Measurements from ENCODE around the gene CTTNBP2NL.
"Not testable (repeated sequence)": the region's sequence is repeated elsewhere in the genome, so short reads cannot be mapped to it uniquely, and the experiment has no call there.

The CTTNBP2NL gene

DNA sequence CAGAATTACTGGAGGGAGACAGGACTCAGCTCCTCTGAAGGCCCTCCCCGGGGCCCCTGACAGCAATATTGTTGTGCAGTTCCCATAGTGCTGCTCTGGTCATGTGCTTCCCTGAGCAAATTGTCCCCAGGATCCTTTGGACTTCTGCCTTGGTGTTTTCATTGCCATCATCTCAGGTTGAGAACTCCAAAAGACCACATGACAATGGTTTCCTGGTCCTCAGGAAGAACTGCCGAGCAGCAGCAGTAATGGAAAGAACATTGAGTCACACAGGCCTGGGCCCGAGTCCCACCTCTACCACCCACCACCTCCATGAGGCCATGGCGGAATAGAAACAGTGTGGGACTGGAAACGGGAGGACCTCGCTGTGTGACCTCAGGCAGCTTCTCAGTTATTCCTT is 6.3 kb upstream of the CTTNBP2NL start:
- no peaks in the 10 kb centered on the region for H3K79me1 ChIP-seq (ENCODE audit: low read length)
- no peaks in the 10 kb centered on the region for H3K36me3 ChIP-seq (ENCODE audit: control insufficient read depth, insufficient read depth, low read length)
- no peak overlapping the region for H3K9ac ChIP-seq (ENCODE audit: low read length)
- no peak for DNase-seq
- H3K18ac ChIP-seq (ENCODE audit: low read length), result no peak overlapping the region
- no peak overlapping the region for H2BK15ac ChIP-seq (replicated peaks; ENCODE audit: low read depth)
- H3K23ac ChIP-seq (ENCODE audit: low read length), result no peak overlapping the region
- H3K79me2 ChIP-seq (ENCODE audit: control insufficient read depth, insufficient read depth, low read length), result no peaks in the 10 kb centered on the region
- H2AK5ac ChIP-seq (ENCODE audit: low read length), result no peak overlapping the region
- H3K4me2 ChIP-seq (ENCODE audit: low read length), result no peak overlapping the region
- H3K56ac ChIP-seq (ENCODE audit: low read length), result peak overlapping the region; percentile 3
- H3K4me3 ChIP-seq (ENCODE audit: low read length), result no peak overlapping the region
- no peak overlapping the region for H2BK5ac ChIP-seq (ENCODE audit: low read length)
- no peak overlapping the region for H3K27ac ChIP-seq (ENCODE audit: low read depth, low read length)
- no CpG with 5 or more reads among the region's 6 CpGs for WGBS (ENCODE audit: extremely low coverage, insufficient coverage, low lambda C conversion rate)
- no peak overlapping the region for H3K4ac ChIP-seq (ENCODE audit: low read depth, low read length)
- no peak overlapping the region for H2BK120ac ChIP-seq (ENCODE audit: low read depth, low read length)
- H3K27me3 ChIP-seq (ENCODE audit: insufficient read depth, low read length, poor library complexity), result no peaks in the 10 kb centered on the region
- no peak overlapping the region for H4K8ac ChIP-seq (ENCODE audit: low read depth, low read length)
- peaks cover 2% of the 10 kb centered on the region for H3K4me1 ChIP-seq (ENCODE audit: control insufficient read depth, low read depth, low read length)
- no peak overlapping the region for H4K5ac ChIP-seq (ENCODE audit: low read length)

GRCh38 chr1:112390335-112390734 is 5.7 kb upstream of the CTTNBP2NL start:
- H3K18ac ChIP-seq (ENCODE audit: low read length); H2BK5ac ChIP-seq (ENCODE audit: low read length); H3K27me3 ChIP-seq (ENCODE audit: insufficient read depth, low read length, poor library complexity); DNase-seq; H4K5ac ChIP-seq (ENCODE audit: low read length); H3K4me1 ChIP-seq (ENCODE audit: control insufficient read depth, low read depth, low read length); H3K36me3 ChIP-seq (ENCODE audit: control insufficient read depth, insufficient read depth, low read length); H3K4me2 ChIP-seq (ENCODE audit: low read length); H2BK120ac ChIP-seq (ENCODE audit: low read depth, low read length); H3K4me3 ChIP-seq (ENCODE audit: low read length); H2AK5ac ChIP-seq (ENCODE audit: low read length); H3K79me1 ChIP-seq (ENCODE audit: low read length); H3K23ac ChIP-seq (ENCODE audit: low read length); H4K8ac ChIP-seq (ENCODE audit: low read depth, low read length); H3K9ac ChIP-seq (ENCODE audit: low read length); H2BK15ac ChIP-seq (replicated peaks; ENCODE audit: low read depth); H3K79me2 ChIP-seq (ENCODE audit: control insufficient read depth, insufficient read depth, low read length); H3K4ac ChIP-seq (ENCODE audit: low read depth, low read length); H3K56ac ChIP-seq (ENCODE audit: low read length); H3K27ac ChIP-seq (ENCODE audit: low read depth, low read length): not testable (repeated sequence)
- no CpG with 5 or more reads among the region's 15 CpGs for WGBS (ENCODE audit: extremely low coverage, insufficient coverage, low lambda C conversion rate)

DNA sequence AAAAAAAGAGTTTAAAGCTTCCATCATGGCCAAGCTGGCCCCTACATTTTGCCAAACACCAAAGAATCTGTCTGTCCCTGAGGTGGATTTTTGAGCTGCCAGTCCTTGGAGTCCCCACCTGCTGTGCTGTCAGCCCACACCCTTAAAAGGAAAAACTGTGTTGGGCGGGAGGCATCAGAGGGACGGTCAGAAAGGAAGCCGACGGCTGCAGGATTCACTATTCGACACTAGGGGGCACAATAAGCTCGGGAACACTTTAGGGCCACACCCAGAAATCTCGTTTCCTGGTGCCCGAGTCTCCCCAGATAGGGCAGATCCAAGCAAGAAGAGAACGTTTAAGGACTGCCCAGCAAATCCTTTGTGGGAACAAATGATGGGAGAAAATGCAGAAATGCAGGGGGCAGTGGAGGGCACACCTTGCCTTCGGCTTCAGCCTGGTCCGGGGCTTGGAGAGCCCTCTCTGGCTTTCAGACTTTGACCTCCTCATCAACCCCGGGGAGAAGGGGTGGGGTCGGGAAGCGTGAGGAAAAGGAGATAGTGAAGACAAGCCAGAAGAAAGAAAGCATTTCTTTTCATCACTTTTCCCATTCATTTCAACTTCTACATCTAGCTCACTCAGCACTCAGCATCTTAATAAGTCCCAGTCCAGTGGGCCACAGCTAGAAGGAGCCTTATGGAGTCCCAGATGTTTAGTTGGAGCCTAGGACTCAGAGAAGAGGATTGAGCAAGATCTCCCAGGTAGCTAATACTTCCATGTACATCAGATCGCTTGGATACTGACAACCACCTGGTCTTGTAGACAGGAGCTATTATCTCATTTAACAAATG is 5.0 kb upstream of the CTTNBP2NL start:
- no peak overlapping the region for H3K4me3 ChIP-seq (ENCODE audit: low read length)
- H3K4me2 ChIP-seq (ENCODE audit: low read length), result peak overlapping the region; percentile 53
- H3K79me2 ChIP-seq (ENCODE audit: control insufficient read depth, insufficient read depth, low read length), result no peaks in the 10 kb centered on the region
- peak overlapping the region; percentile 99 for H4K5ac ChIP-seq (ENCODE audit: low read length)
- H3K23ac ChIP-seq (ENCODE audit: low read length), result no peak overlapping the region
- peak; percentile 97 for DNase-seq
- no peaks in the 10 kb centered on the region for H3K27me3 ChIP-seq (ENCODE audit: insufficient read depth, low read length, poor library complexity)
- H3K18ac ChIP-seq (ENCODE audit: low read length), result no peak overlapping the region
- peak overlapping the region; percentile 82 for H3K56ac ChIP-seq (ENCODE audit: low read length)
- H3K79me1 ChIP-seq (ENCODE audit: low read length), result no peaks in the 10 kb centered on the region
- no peak overlapping the region for H3K27ac ChIP-seq (ENCODE audit: low read depth, low read length)
- H3K9ac ChIP-seq (ENCODE audit: low read length), result peak overlapping the region; percentile 60
- no peak overlapping the region for H4K8ac ChIP-seq (ENCODE audit: low read depth, low read length)
- peak overlapping the region; percentile 59 for H2BK5ac ChIP-seq (ENCODE audit: low read length)
- peak overlapping the region; percentile 14 for H2BK15ac ChIP-seq (replicated peaks; ENCODE audit: low read depth)
- no peak overlapping the region for H2BK120ac ChIP-seq (ENCODE audit: low read depth, low read length)
- no CpG with 5 or more reads among the region's 15 CpGs for WGBS (ENCODE audit: extremely low coverage, insufficient coverage, low lambda C conversion rate)
- H3K4ac ChIP-seq (ENCODE audit: low read depth, low read length), result no peak overlapping the region
- H3K36me3 ChIP-seq (ENCODE audit: control insufficient read depth, insufficient read depth, low read length), result no peaks in the 10 kb centered on the region
- peaks cover 2% of the 10 kb centered on the region for H3K4me1 ChIP-seq (ENCODE audit: control insufficient read depth, low read depth, low read length)
- H2AK5ac ChIP-seq (ENCODE audit: low read length), result no peak overlapping the region

DNA sequence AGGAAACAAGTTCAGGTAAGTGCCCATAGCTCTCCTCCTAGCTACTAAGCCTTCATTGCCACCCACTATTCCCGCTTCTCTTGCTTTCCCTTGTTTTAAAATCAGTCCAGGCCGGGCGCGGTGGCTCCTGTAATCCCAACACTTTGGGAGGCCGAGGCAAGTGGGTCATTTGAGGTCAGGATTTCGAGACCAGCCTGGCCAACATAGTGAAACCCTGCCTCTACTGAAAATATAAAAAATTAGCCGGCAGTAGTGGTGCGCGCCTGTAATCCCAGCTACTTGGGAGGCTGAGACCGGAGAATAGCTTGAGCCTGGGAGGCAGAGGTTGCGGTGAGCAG is 4.4 kb upstream of the CTTNBP2NL start:
- Histone ChIP-seq H3K27me3 (ENCODE audit: insufficient read depth, low read length, poor library complexity) (no peaks in the 10 kb centered on the region), H2AK5ac (ENCODE audit: low read length) (no peak overlapping the region), H3K4ac (ENCODE audit: low read depth, low read length) (no peak overlapping the region), H3K4me2 (ENCODE audit: low read length) (no peak overlapping the region), H3K56ac (ENCODE audit: low read length) (peak overlapping the region; percentile 82), H3K4me3 (ENCODE audit: low read length) (no peak overlapping the region), H3K36me3 (ENCODE audit: control insufficient read depth, insufficient read depth, low read length) (no peaks in the 10 kb centered on the region), H3K79me1 (ENCODE audit: low read length) (no peaks in the 10 kb centered on the region), H2BK15ac (replicated peaks; ENCODE audit: low read depth) (peak overlapping the region; percentile 14), H3K4me1 (ENCODE audit: control insufficient read depth, low read depth, low read length) (peaks cover 2% of the 10 kb centered on the region), H4K5ac (ENCODE audit: low read length) (no peak overlapping the region), H3K18ac (ENCODE audit: low read length) (no peak overlapping the region), H2BK120ac (ENCODE audit: low read depth, low read length) (no peak overlapping the region), H3K79me2 (ENCODE audit: control insufficient read depth, insufficient read depth, low read length) (peaks cover 4% of the 10 kb centered on the region), H3K27ac (ENCODE audit: low read depth, low read length) (no peak overlapping the region), H3K9ac (ENCODE audit: low read length) (no peak overlapping the region), H3K23ac (ENCODE audit: low read length) (no peak overlapping the region), H2BK5ac (ENCODE audit: low read length) (no peak overlapping the region), H4K8ac (ENCODE audit: low read depth, low read length) (no peak overlapping the region)
- no CpG with 5 or more reads among the region's 11 CpGs for WGBS (ENCODE audit: extremely low coverage, insufficient coverage, low lambda C conversion rate)
- DNase-seq, result no peak

DNA sequence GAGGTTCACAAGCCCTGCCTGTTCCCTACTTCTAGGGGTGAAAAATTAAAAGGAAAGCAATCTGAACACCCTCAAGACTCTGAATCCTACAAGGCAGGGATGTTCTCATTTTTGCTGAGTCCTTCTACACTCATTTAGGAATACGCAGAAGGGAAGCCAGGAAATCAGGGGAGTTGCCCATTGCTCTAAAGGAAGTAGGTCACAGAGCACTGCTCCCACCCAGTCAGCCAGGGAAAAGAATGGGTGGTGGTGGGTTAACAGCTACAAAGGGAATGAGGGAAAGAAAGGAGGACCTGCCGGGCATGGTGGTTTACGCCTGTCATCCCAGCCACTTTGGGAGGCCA is 2.4 kb upstream of the CTTNBP2NL start:
- H3K4me1 ChIP-seq (ENCODE audit: control insufficient read depth, low read depth, low read length), result peaks cover 2% of the 10 kb centered on the region
- H3K18ac ChIP-seq (ENCODE audit: low read length), result no peak overlapping the region
- H2BK15ac ChIP-seq (replicated peaks; ENCODE audit: low read depth), result no peak overlapping the region
- H3K56ac ChIP-seq (ENCODE audit: low read length), result no peak overlapping the region
- H2AK5ac ChIP-seq (ENCODE audit: low read length), result no peak overlapping the region
- no peak overlapping the region for H2BK120ac ChIP-seq (ENCODE audit: low read depth, low read length)
- H3K36me3 ChIP-seq (ENCODE audit: control insufficient read depth, insufficient read depth, low read length), result no peaks in the 10 kb centered on the region
- no peaks in the 10 kb centered on the region for H3K27me3 ChIP-seq (ENCODE audit: insufficient read depth, low read length, poor library complexity)
- no peak overlapping the region for H3K4me3 ChIP-seq (ENCODE audit: low read length)
- H3K23ac ChIP-seq (ENCODE audit: low read length), result no peak overlapping the region
- H3K4ac ChIP-seq (ENCODE audit: low read depth, low read length), result no peak overlapping the region
- H3K79me1 ChIP-seq (ENCODE audit: low read length), result peaks cover 7% of the 10 kb centered on the region
- no peak overlapping the region for H3K9ac ChIP-seq (ENCODE audit: low read length)
- WGBS (ENCODE audit: extremely low coverage, insufficient coverage, low lambda C conversion rate), result no CpG with 5 or more reads among the region's 3 CpGs
- H2BK5ac ChIP-seq (ENCODE audit: low read length), result no peak overlapping the region
- no peak overlapping the region for H4K8ac ChIP-seq (ENCODE audit: low read depth, low read length)
- DNase-seq, result no peak
- no peak overlapping the region for H4K5ac ChIP-seq (ENCODE audit: low read length)
- peaks cover 19% of the 10 kb centered on the region for H3K79me2 ChIP-seq (ENCODE audit: control insufficient read depth, insufficient read depth, low read length)
- H3K27ac ChIP-seq (ENCODE audit: low read depth, low read length), result no peak overlapping the region
- H3K4me2 ChIP-seq (ENCODE audit: low read length), result no peak overlapping the region

GRCh38 chr1:112394743-112395062 is 1.3 kb upstream of the CTTNBP2NL start:
- Histone ChIP-seq H3K18ac (ENCODE audit: low read length) (no peak overlapping the region), H3K4me1 (ENCODE audit: control insufficient read depth, low read depth, low read length) (peaks cover 2% of the 10 kb centered on the region), H2BK5ac (ENCODE audit: low read length) (no peak overlapping the region), H3K27me3 (ENCODE audit: insufficient read depth, low read length, poor library complexity) (no peaks in the 10 kb centered on the region), H3K4me3 (ENCODE audit: low read length) (no peak overlapping the region), H2BK120ac (ENCODE audit: low read depth, low read length) (no peak overlapping the region), H3K4ac (ENCODE audit: low read depth, low read length) (no peak overlapping the region), H3K36me3 (ENCODE audit: control insufficient read depth, insufficient read depth, low read length) (no peaks in the 10 kb centered on the region), H2BK15ac (replicated peaks; ENCODE audit: low read depth) (no peak overlapping the region), H3K56ac (ENCODE audit: low read length) (no peak overlapping the region), H2AK5ac (ENCODE audit: low read length) (no peak overlapping the region), H3K79me1 (ENCODE audit: low read length) (peaks cover 9% of the 10 kb centered on the region), H3K27ac (ENCODE audit: low read depth, low read length) (no peak overlapping the region), H3K4me2 (ENCODE audit: low read length) (no peak overlapping the region), H3K79me2 (ENCODE audit: control insufficient read depth, insufficient read depth, low read length) (peaks cover 27% of the 10 kb centered on the region), H4K5ac (ENCODE audit: low read length) (no peak overlapping the region), H4K8ac (ENCODE audit: low read depth, low read length) (no peak overlapping the region), H3K9ac (ENCODE audit: low read length) (no peak overlapping the region), H3K23ac (ENCODE audit: low read length) (no peak overlapping the region)
- no CpG with 5 or more reads among the region's 1 CpG for WGBS (ENCODE audit: extremely low coverage, insufficient coverage, low lambda C conversion rate)
- DNase-seq, result no peak

Data from mesendoderm (in vitro differentiated cells).